GM12878 (cell line): ENCODE data around the gene TOX2.

Experiments
- CEBPB ChIP-seq, 2 experiments: fragments of 150-350 bp in 1 of 2; IDR thresholded peaks; 2 replicates each; pipeline ENCODE4 v1.6.1; 2012 to 2014; ENCODE audit warnings: low read depth in 2 of 2, low read length in 2 of 2, borderline replicate concordance in 1 of 2, inconsistent platforms in 1 of 2
- CHD2 ChIP-seq: IDR thresholded peaks from 2 replicates; pipeline ENCODE4 v1.6.1; 2011; ENCODE audit warnings: low read depth, low read length, improper control_type of control experiment, borderline replicate concordance
- EP300 ChIP-seq, 2 experiments: fragments of 150-350 bp in 1 of 2; IDR thresholded peaks; 2 replicates each; pipeline ENCODE4 v1.6.1; 2011 to 2012; ENCODE audit warnings: low read depth in 2 of 2, low read length in 2 of 2, borderline replicate concordance in 1 of 2, improper control_type of control experiment in 1 of 2, inconsistent platforms in 1 of 2; ENCODE audit not compliant: control insufficient read depth in 1 of 2
- EZH2 ChIP-seq: IDR thresholded peaks from 2 replicates; pipeline ENCODE4 v1.6.1; 2012; ENCODE audit warnings: low read depth, mild to moderate bottlenecking, control low read depth, inconsistent platforms, low read length, borderline replicate concordance; ENCODE audit not compliant: control insufficient read depth
- JUNB ChIP-seq: IDR thresholded peaks from 2 replicates; pipeline ENCODE4 v1.6.1; 2016; ENCODE audit warnings: antibody characterized with exemption, mild to moderate bottlenecking
- NR2F1 ChIP-seq: fragments of 450-650 bp; conservative IDR thresholded peaks from 2 replicates; pipeline ENCODE4 v1.6.1; 2017; ENCODE audit warnings: mild to moderate bottlenecking
- REST ChIP-seq: IDR thresholded peaks from 2 replicates; pipeline ENCODE4 v1.6.1; 2012; ENCODE audit warnings: mild to moderate bottlenecking, low read depth, low read length

GRCh38 chr20:43901296-43901695, 13.4 kb upstream of the TOX2 start:
- TF ChIP-seq JUNB (no peak), EZH2 (no peak), CEBPB (IDR thresholded peaks at IDR 0.05; ENCODE audit: borderline replicate concordance in 1 of 2, low read depth in 2 of 2, low read length in 2 of 2) (no peak), EP300 (IDR thresholded peaks at IDR 0.05; ENCODE audit: borderline replicate concordance in 1 of 2, control insufficient read depth in 1 of 2, low read depth in 2 of 2, low read length in 2 of 2) (no peak), CHD2 (no peak), NR2F1 (no peak), REST (no peak)
